HG03135 (cell line): ENCODE results near the gene PUS7.
"Not testable (repeated sequence)": the region's sequence is repeated elsewhere in the genome, so short reads cannot be mapped to it uniquely, and the experiment has no call there.

Experiments
- ATAC-seq: cut with Tn5 transposase; IDR thresholded peaks from one replicate; pipeline ENCODE4 v1.9.1; 2021; ENCODE audit warnings: mild to moderate bottlenecking, moderate library complexity; ENCODE audit not compliant: unreplicated experiment

PUS7 gene

DNA sequence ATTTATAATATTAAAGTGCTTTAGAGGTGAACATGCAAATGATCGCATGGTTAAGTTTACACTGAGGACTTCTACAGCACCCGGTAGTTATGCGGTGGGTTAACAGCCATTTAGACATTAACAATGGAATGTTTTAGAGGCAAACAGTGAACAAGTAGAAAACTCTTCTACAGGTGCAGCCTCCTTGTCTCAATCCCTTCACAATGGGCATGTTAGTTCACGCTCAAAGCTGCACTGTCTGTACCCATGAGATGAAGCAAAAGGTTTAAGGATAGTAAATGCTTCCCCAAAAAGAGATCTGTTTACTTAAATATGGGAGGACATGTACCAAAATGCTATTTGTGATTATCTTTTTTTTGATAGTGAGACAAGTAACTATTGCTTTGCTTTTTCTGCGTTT, 25.1 kb downstream of the PUS7 start:
- ATAC-seq, result no peak

DNA sequence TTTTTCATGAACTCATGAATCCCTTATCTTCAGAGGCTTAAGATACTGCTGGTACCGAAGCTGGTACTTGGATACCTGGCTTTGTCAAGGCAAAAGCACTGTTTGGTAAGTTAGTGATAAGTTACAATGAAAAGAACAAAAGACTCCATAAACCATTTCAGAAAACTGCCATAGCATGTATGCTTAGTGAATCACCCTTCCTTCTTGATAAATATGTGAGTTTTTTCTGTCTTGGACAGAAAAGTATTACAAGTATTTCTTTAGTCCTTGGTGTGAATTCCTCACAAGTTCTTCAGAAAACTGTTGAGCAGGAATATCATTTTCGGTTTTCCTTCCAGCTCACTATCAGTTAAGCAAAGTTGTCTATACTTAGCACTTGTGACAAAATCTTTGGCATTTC, 25.6 kb downstream of the PUS7 start:
- no peak for ATAC-seq

DNA sequence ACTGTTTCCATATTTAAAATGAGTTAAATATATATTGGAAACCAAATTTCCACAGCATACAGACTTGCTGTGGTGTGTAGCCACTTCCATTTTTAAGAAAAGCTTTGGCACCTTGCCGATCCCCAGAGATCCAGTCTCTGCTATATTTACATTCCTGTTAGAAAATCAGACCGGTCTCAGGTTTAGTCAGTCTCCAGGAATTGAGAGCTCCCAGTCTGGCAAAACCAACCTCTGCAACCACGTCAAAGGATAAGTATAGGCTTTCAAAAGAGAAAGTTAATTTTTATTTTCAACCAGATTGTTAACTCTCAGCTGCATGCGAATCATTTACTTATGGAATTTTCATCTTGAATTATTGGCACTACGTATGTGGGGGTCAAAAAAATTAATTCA, 28.2 kb downstream of the PUS7 start:
- no peak for ATAC-seq

GRCh38 chr7:105493196-105493922, 28.7 kb downstream of the PUS7 start:
- no peak for ATAC-seq

GRCh38 chr7:105489409-105489808, 32.7 kb downstream of the PUS7 start:
- no peak for ATAC-seq

DNA sequence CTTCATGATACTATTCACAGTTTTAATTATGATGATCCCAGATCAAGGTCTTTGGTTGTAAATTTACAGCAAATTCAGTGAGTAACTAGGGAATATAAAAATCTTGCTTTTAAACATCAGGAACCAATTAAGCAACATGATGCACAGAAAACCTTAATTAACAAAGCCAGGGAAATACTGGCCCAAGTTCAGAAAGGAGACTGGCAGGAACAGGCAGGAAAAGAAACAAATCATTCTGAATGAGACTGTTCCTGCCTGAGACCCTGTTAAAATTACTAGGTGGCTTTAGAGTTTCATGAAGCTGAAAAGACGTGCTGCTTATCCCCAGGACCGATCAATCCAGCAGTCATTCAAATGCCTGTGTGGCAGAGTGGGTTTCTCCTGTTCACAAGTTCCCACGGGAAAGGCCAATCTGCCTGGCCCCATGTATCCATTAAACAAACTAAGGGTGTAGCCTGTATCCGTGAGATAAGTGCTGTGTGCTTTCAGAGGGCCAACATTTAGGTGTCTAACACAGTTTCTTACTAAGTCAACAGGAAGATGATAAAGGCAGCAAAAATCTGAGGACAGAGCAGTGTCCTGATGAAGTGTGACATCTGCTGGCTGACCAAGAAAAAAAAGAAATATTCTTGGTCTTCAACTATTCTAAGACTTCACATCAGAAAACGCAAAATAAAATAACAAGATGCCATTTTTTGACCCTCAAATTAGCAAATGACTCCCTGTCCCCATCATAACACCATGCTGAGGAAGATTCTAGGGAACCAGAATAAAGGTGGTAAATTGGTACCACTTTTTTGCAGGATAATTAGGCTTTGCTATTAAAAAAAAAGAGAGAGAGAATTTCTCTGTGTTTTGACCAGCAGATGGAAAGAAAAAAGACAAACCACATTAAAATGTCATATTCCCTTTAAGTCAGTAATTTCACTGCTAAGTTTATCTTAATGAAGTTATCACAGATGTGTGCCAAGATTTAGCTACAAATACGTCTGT, 34.2 kb downstream of the PUS7 start:
- no peak for ATAC-seq

GRCh38 chr7:105480931-105481330, 41.1 kb downstream of the PUS7 start:
- no peak for ATAC-seq

- ATAC-seq, result no peak
Measured at GRCh38 chr7:105478606-105479005, 43.5 kb downstream of the PUS7 start.

GRCh38 chr7:105477908-105478307, 44.2 kb downstream of the PUS7 start:
- no peak for ATAC-seq

DNA sequence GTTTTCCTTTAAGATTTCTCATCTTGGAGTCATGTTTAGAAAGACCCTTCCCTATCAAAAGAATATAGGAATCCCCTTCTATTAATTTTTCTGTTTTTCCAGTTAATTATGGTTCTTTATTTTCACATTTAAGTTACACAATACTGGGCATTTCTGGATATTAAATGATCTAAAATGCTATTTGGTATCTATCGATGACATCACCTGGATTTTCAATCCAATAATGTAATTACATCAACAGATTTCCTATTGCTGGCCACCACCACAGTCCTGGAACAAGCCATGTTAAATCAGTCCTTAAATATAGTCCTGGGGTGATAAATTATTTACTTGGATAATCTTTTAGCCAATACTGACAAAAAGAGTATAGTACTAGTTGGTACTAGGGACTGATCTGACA, 48.0 kb downstream of the PUS7 start:
- ATAC-seq, result no peak

GRCh38 chr7:105473163-105473562, 48.9 kb downstream of the PUS7 start:
- ATAC-seq, result no peak

- ATAC-seq, result no peak
Measured at GRCh38 chr7:105470846-105471245, 51.2 kb downstream of the PUS7 start.

- ATAC-seq, result no peak
Measured at GRCh38 chr7:105470090-105470489, 52.0 kb downstream of the PUS7 start.

DNA sequence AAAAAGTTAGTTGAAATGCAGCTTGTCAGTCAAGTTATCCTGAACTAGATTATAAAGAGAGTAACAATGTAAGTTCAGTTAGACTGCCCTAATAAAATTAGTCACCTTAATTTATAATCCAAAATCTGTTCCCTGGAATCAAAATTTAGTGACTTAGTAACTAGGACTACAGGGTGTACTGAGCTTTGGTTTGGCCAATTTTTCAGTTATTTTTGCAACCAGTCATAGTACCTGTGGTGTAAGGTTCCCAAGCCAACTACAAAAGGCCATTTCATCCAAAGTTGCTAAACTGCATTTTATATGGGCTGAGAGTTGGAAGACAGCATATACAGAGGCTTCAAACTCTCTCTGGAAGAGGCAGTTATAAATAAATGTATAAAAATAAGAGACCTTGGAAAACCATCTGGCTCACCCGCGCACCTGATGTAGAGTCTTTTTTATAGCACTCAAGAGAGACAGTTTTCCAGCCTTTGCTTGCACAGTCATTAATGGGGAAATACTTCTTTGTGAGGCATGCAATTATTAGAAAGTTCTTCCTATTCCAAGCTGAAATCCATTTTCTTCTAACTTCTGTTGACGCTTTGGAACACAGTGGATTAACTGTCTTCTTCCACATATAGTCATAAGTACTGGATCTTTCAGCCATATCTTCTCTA, 59.2 kb downstream of the PUS7 start:
- no peak for ATAC-seq

- ATAC-seq, result no peak
Measured at GRCh38 chr7:105461518-105461917, 60.6 kb downstream of the PUS7 start.

DNA sequence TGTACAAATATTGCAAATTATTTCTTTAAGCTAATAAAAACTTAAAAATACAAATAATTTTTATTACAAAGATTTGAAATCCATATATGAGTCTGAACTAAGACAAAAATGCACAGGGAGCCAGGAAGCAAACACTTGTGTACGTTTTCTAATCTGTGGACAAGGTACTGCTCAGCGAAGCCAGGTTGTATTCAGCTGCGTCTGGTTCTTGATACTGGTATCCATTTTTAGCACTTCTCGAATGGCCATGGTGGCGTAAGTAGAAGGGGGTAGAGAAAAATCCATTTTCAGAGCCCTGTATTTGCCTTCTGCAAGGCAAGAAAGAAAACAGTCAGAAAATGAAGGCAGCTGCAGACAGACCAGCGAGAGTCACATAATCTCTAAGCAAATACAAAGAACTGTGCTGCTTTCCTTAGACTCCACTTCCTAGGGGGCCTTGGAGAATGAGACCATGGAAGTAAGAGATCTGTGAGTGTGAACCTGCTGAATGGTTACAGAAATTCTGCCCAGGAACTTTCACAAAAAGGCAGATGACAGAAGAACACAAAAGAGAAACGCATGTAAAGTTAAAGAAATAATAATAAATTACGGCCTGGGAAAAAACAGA, 64.3 kb downstream of the PUS7 start:
- ATAC-seq, result no peak

DNA sequence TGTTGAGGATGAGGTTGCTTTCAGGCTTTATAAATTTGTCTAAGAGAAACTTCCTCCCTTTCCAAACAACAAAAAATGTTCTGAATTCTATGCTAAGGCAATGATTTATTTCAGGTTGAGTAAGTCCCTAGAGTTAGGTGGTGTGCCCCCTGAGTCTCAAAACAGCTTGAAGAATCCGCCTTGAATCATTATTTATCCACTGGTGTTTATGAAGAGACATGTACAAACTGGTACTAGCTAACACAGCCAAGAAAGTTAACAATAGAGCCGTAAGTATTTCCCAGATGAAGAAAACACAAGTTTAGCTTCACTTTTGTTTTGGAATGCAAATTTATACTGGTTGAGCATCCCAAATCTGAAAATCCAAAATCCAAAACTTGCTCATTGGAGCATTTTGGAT, 67.2 kb downstream of the PUS7 start:
- no peak for ATAC-seq

- ATAC-seq, result no peak
Measured at GRCh38 chr7:105454095-105454747, 67.8 kb downstream of the PUS7 start.

- ATAC-seq, result no peak
Measured at GRCh38 chr7:105452085-105452484, 70.0 kb downstream of the PUS7 start.

GRCh38 chr7:105450870-105451269, 71.2 kb downstream of the PUS7 start:
- not testable (repeated sequence) for ATAC-seq
